ENCODE measurements around the gene SPHK1.

The SPHK1 gene

GRCh38 chr17:76434870-76435269, 50.5 kb downstream of the SPHK1 start:
- DNase-seq, result no peak

- no peak for DNase-seq
Measured at GRCh38 chr17:76435751-76436150, 51.3 kb downstream of the SPHK1 start.

Measured in activated T-cell treated with anti-CD3 and anti-CD28 coated beads, Interleukin-2, amount 50 U/mL, for 1 hour (primary cell).